ENCODE measurements around the gene SETD7. TPM values are rescaled to one million over a fixed set of nuclear protein-coding genes. Genes with fewer than 3 reads are reported as not detected.

SETD7 gene
- total RNA-seq, 1 experiment from 2014 or later, result 52.8 TPM

GRCh38 chr4:139587446-139587845 lies 31.4 kb upstream of the SETD7 start:
- intact Hi-C loops (cut with micrococcal nuclease; ENCODE audit: unreplicated experiment), result no loop called here
- Histone ChIP-seq H3K4me3 (ENCODE audit: low read depth, low read length, poor library complexity, severe bottlenecking) (no peak overlapping the region), H3K27ac (ENCODE audit: low read depth, low read length, poor library complexity, severe bottlenecking) (no peak overlapping the region), H3K36me3 (ENCODE audit: insufficient read depth, low read length, poor library complexity, severe bottlenecking) (no peaks in the 10 kb centered on the region), H3K9me3 (ENCODE audit: low read depth, low read length, poor library complexity, severe bottlenecking) (no peaks in the 10 kb centered on the region), H3K4me1 (ENCODE audit: insufficient read depth, low read length, poor library complexity, severe bottlenecking) (no peaks in the 10 kb centered on the region), H3K27me3 (replicated peaks; ENCODE audit: insufficient read depth, low read depth, low read length, poor library complexity) (no peaks in the 10 kb centered on the region)
- ChIA-PET POLR2A (ENCODE audit: low non-redundant PET) (no interaction called here), CTCF (no interaction called here)
- no peak for DNase-seq (ENCODE audit: low spot score)
- TF ChIP-seq EZH2 (IDR thresholded peaks at IDR 0.05; ENCODE audit: borderline replicate concordance, low read depth, low read length, poor library complexity, severe bottlenecking), result no peak
- TF ChIP-seq CTCF (conservative IDR thresholded peaks at IDR 0.05; ENCODE audit: low read depth, low read length), result no peak
- BruUV-seq (replicated peaks), result no TSS peak

GRCh38 chr4:139585473-139585872 lies 29.5 kb upstream of the SETD7 start:
- H3K9me3 ChIP-seq (ENCODE audit: low read depth, low read length, poor library complexity, severe bottlenecking), result no peaks in the 10 kb centered on the region
- H3K27ac ChIP-seq (ENCODE audit: low read depth, low read length, poor library complexity, severe bottlenecking), result no peak overlapping the region
- TF ChIP-seq EZH2 (IDR thresholded peaks at IDR 0.05; ENCODE audit: borderline replicate concordance, low read depth, low read length, poor library complexity, severe bottlenecking) (no peak), CTCF (conservative IDR thresholded peaks at IDR 0.05; ENCODE audit: low read depth, low read length) (no peak)
- no peaks in the 10 kb centered on the region for H3K36me3 ChIP-seq (ENCODE audit: insufficient read depth, low read length, poor library complexity, severe bottlenecking)
- H3K4me1 ChIP-seq (ENCODE audit: insufficient read depth, low read length, poor library complexity, severe bottlenecking), result no peaks in the 10 kb centered on the region
- H3K27me3 ChIP-seq (replicated peaks; ENCODE audit: insufficient read depth, low read depth, low read length, poor library complexity), result no peaks in the 10 kb centered on the region
- CTCF ChIA-PET, result no interaction called here
- POLR2A ChIA-PET (ENCODE audit: low non-redundant PET), result no interaction called here
- no peak for DNase-seq (ENCODE audit: low spot score)
- no peak overlapping the region for H3K4me3 ChIP-seq (ENCODE audit: low read depth, low read length, poor library complexity, severe bottlenecking)
- BruUV-seq (replicated peaks), result no TSS peak
- intact Hi-C loops (cut with micrococcal nuclease; ENCODE audit: unreplicated experiment), result no loop called here

GRCh38 chr4:139584784-139585183 lies 28.8 kb upstream of the SETD7 start:
- no peak for DNase-seq (ENCODE audit: low spot score)
- intact Hi-C loops (cut with micrococcal nuclease; ENCODE audit: unreplicated experiment), result no loop called here
- Histone ChIP-seq H3K4me1 (ENCODE audit: insufficient read depth, low read length, poor library complexity, severe bottlenecking) (no peaks in the 10 kb centered on the region), H3K27me3 (replicated peaks; ENCODE audit: insufficient read depth, low read depth, low read length, poor library complexity) (no peaks in the 10 kb centered on the region), H3K9me3 (ENCODE audit: low read depth, low read length, poor library complexity, severe bottlenecking) (no peaks in the 10 kb centered on the region), H3K4me3 (ENCODE audit: low read depth, low read length, poor library complexity, severe bottlenecking) (no peak overlapping the region), H3K36me3 (ENCODE audit: insufficient read depth, low read length, poor library complexity, severe bottlenecking) (no peaks in the 10 kb centered on the region), H3K27ac (ENCODE audit: low read depth, low read length, poor library complexity, severe bottlenecking) (no peak overlapping the region)
- BruUV-seq (replicated peaks), result no TSS peak
- ChIA-PET POLR2A (ENCODE audit: low non-redundant PET) (interaction anchor here (0.6 kb wide), 1 partner anchor 154 kb away, joined by 13 read pairs; no protein-coding TSS in a partner anchor), CTCF (no interaction called here)
- no peak for TF ChIP-seq CTCF (conservative IDR thresholded peaks at IDR 0.05; ENCODE audit: low read depth, low read length)
- TF ChIP-seq EZH2 (IDR thresholded peaks at IDR 0.05; ENCODE audit: borderline replicate concordance, low read depth, low read length, poor library complexity, severe bottlenecking), result no peak

Data from A673 (cell line).